ENCODE data around the gene NME8. TPM values are rescaled to one million over a fixed set of nuclear protein-coding genes. Genes with fewer than 3 reads are reported as not detected.

NME8 gene
- total RNA-seq, 3 donors from 2014 or later (not counting 1 experiment from before 2014, with no cell fraction given) = 23.5 to 37.0 (median 27.1) TPM

DNA sequence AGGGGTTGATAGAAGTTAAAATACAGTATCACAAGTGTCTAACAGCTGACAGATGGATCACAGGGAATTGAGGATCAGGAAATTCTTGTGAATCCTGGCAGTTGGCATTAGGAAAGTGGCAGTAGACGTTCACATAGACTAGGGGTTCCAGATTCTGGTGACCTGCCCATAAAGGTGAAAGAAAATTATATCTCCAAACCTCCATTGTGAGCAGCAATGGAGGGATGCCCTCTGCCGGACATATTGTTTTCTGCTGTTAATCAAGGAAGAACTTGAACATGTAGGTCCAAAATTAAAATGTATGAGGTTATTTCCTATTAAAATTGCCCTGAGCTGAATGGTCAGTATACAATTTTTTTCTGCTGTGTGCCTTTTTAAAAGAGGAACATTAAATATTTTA lies 5.1 kb downstream of the NME8 start:
- H3K27me3 ChIP-seq (ENCODE audit: control insufficient read depth, insufficient read depth, low read length) = no peaks in the 10 kb centered on the region
- no peaks in the 10 kb centered on the region for H3K9me3 ChIP-seq (ENCODE audit: control insufficient read depth, insufficient read depth, low read length)
- Mint-ChIP-seq H3K27me3 (ENCODE audit: low read depth in 2 of 2) (no peaks in the 10 kb centered on the region), H3K4me1 (peaks cover 0 to under 1% of the 10 kb centered on the region in 2 donors), H3K27ac (no peak overlapping the region), H3K4me3 (no peak overlapping the region), H3K9me3 (no peaks in the 10 kb centered on the region), H3K36me3 (no peaks in the 10 kb centered on the region)
- no peaks in the 10 kb centered on the region for H3K36me3 ChIP-seq (ENCODE audit: control insufficient read depth, insufficient read depth, low read length)
- intact Hi-C loops (cut with micrococcal nuclease) = no loop called here
- no peak for DNase-seq
- H3K27ac ChIP-seq (ENCODE audit: low read length) = no peak overlapping the region
- 57% methylated on average over 2 of the region's 2 CpGs for WGBS (ENCODE audit: insufficient coverage)
- no peak for TF ChIP-seq CTCF (IDR thresholded peaks at IDR 0.05)
- no peak for ATAC-seq
- no peak overlapping the region for H3K4me3 ChIP-seq (ENCODE audit: low read length)
- no peaks in the 10 kb centered on the region for H3K4me1 ChIP-seq (ENCODE audit: control insufficient read depth, insufficient read depth, low read length)

GRCh38 chr7:37882086-37882485 lies 33.7 kb downstream of the NME8 start:
- WGBS (ENCODE audit: insufficient coverage) = 92% methylated on average over 6 of the region's 6 CpGs
- Histone ChIP-seq H3K27ac (ENCODE audit: low read length) (no peak overlapping the region), H3K9me3 (ENCODE audit: control insufficient read depth, insufficient read depth, low read length) (no peaks in the 10 kb centered on the region), H3K4me3 (ENCODE audit: low read length) (no peak overlapping the region), H3K27me3 (ENCODE audit: control insufficient read depth, insufficient read depth, low read length) (no peaks in the 10 kb centered on the region), H3K4me1 (ENCODE audit: control insufficient read depth, insufficient read depth, low read length) (no peaks in the 10 kb centered on the region), H3K36me3 (ENCODE audit: control insufficient read depth, insufficient read depth, low read length) (no peaks in the 10 kb centered on the region)
- Mint-ChIP-seq H3K27me3 (ENCODE audit: low read depth in 2 of 2) (no peaks in the 10 kb centered on the region), H3K9me3 (no peaks in the 10 kb centered on the region), H3K36me3 (peaks cover 17% of the 10 kb centered on the region), H3K4me3 (no peak overlapping the region), H3K27ac (no peak overlapping the region), H3K4me1 (no peaks in the 10 kb centered on the region)
- ATAC-seq (no peak), DNase-seq (no peak)
- no peak for TF ChIP-seq CTCF (IDR thresholded peaks at IDR 0.05)
- intact Hi-C loops (cut with micrococcal nuclease) = no loop called here

DNA sequence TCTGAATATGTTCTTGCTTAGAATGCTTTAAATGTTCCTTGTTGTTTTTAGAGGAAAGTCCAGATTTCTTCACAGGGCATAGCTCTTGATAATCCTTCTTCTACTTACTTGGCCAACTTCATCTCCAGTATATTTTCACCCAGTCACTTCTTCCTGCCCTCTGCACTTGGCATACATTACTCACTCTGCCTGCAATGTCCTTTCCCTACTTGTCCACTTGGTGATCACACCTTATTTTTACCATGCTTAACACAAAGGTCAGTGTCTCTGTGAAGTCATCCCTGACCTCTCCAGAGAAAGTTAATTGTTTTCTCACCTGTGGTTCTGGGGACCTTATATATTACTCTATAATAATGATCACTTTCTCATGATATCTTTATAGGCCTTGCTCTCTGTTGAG lies 45.0 kb downstream of the NME8 start:
- no peaks in the 10 kb centered on the region for H3K36me3 Mint-ChIP-seq
- H3K4me3 ChIP-seq (ENCODE audit: low read length) = no peak overlapping the region
- no peak for ATAC-seq

More for the DNA sequence above, 45.0 kb downstream of the NME8 start:
- Mint-ChIP-seq H3K4me3 (no peak overlapping the region), H3K4me1 (no peaks in the 10 kb centered on the region), H3K27ac (no peak overlapping the region), H3K27me3 (ENCODE audit: low read depth in 2 of 2) (no peaks in the 10 kb centered on the region), H3K9me3 (peaks cover 0 to 2% of the 10 kb centered on the region in 2 donors)
- DNase-seq = no peak
- TF ChIP-seq CTCF (IDR thresholded peaks at IDR 0.05) = no peak
- Histone ChIP-seq H3K27ac (ENCODE audit: low read length) (no peak overlapping the region), H3K4me1 (ENCODE audit: control insufficient read depth, insufficient read depth, low read length) (no peaks in the 10 kb centered on the region), H3K36me3 (ENCODE audit: control insufficient read depth, insufficient read depth, low read length) (no peaks in the 10 kb centered on the region), H3K27me3 (ENCODE audit: control insufficient read depth, insufficient read depth, low read length) (no peaks in the 10 kb centered on the region), H3K9me3 (ENCODE audit: control insufficient read depth, insufficient read depth, low read length) (no peaks in the 10 kb centered on the region)
- intact Hi-C loops (cut with micrococcal nuclease) = no loop called here

Measured in natural killer cell (primary cell).